Stimulated activated CD8-positive, alpha-beta memory T cell treated with anti-CD3 and anti-CD28 coated beads, Interleukin-15, amount 100 ng/mL, for 24 hours (primary cell): ENCODE data around the gene SYNE2.

Experiments
- DNase-seq: peaks from one replicate; pipeline ENCODE4 v3.0.0-alpha.2; 2020; ENCODE audit warnings: low read depth

The SYNE2 gene

GRCh38 chr14:63964113-63964512, 111.3 kb downstream of the SYNE2 start:
- no peak for DNase-seq

GRCh38 chr14:63966407-63966806, 113.6 kb downstream of the SYNE2 start:
- no peak for DNase-seq

GRCh38 chr14:63972323-63972932, 119.6 kb downstream of the SYNE2 start:
- DNase-seq: no peak

GRCh38 chr14:63974176-63974575, 121.4 kb downstream of the SYNE2 start:
- DNase-seq: no peak

GRCh38 chr14:63981569-63981968, 128.8 kb downstream of the SYNE2 start:
- DNase-seq: no peak

GRCh38 chr14:63982156-63982555, 129.4 kb downstream of the SYNE2 start:
- no peak for DNase-seq

- DNase-seq: no peak
Observed at GRCh38 chr14:63982629-63983028, 129.8 kb downstream of the SYNE2 start.

- DNase-seq: no peak
Observed at GRCh38 chr14:63986789-63987533, 134.2 kb downstream of the SYNE2 start.

GRCh38 chr14:63988579-63988978, 135.8 kb downstream of the SYNE2 start:
- DNase-seq: no peak

- DNase-seq: no peak
Observed at GRCh38 chr14:63991833-63992232, 139.0 kb downstream of the SYNE2 start.

- DNase-seq: no peak
Observed at GRCh38 chr14:63992858-63993257, 140.1 kb downstream of the SYNE2 start.

GRCh38 chr14:63993992-63994391, 141.2 kb downstream of the SYNE2 start:
- DNase-seq: no peak

- no peak for DNase-seq
Observed at GRCh38 chr14:63995285-63995684, 142.5 kb downstream of the SYNE2 start.

GRCh38 chr14:63996016-63996415, 143.2 kb downstream of the SYNE2 start:
- no peak for DNase-seq

- no peak for DNase-seq
Observed at GRCh38 chr14:63996625-63997220, 143.9 kb downstream of the SYNE2 start.

- no peak for DNase-seq
Observed at GRCh38 chr14:64000749-64001148, 147.9 kb downstream of the SYNE2 start.

GRCh38 chr14:64005822-64006221, 153.0 kb downstream of the SYNE2 start:
- DNase-seq: no peak

- no peak for DNase-seq
Observed at GRCh38 chr14:64008016-64008415, 155.2 kb downstream of the SYNE2 start.

- DNase-seq: no peak
Observed at GRCh38 chr14:64012003-64012402, 159.2 kb downstream of the SYNE2 start.

- DNase-seq: no peak
Observed at GRCh38 chr14:64012720-64013119, 159.9 kb downstream of the SYNE2 start.

GRCh38 chr14:64025479-64025878, 172.7 kb downstream of the SYNE2 start:
- no peak for DNase-seq

- no peak for DNase-seq
Observed at GRCh38 chr14:64026600-64026999, 173.8 kb downstream of the SYNE2 start.

- no peak for DNase-seq
Observed at GRCh38 chr14:64035143-64035542, 182.3 kb downstream of the SYNE2 start.
